ENCODE results near the gene PDS5B. TPM values are rescaled to one million over a fixed set of nuclear protein-coding genes. Genes with fewer than 3 reads are reported as not detected.

Gene PDS5B
- total and polyA plus RNA-seq, 2 of the 8 experiments (the other 6 are each of a cell fraction or from before 2014, with no cell fraction given) = 5.5 to 54.6 TPM

- no peak overlapping the region for H3K23ac ChIP-seq (ENCODE audit: insufficient read length)
- no peak overlapping the region for H3K18ac ChIP-seq (ENCODE audit: extremely low read depth, low read length)
- no peaks in the 10 kb centered on the region for H3K79me2 ChIP-seq (ENCODE audit: control insufficient read depth in 1 of 2, insufficient read depth in 2 of 2, low read length in 2 of 2)
- no peak overlapping the region for H2AFZ ChIP-seq (ENCODE audit: low read length)
- H3K4me1 ChIP-seq (replicated peaks in 1 of 4; ENCODE audit: control insufficient read depth in 3 of 4, insufficient read depth in 4 of 4, low read length in 3 of 4) = peaks cover 0 to 5% (median 2%) of the 10 kb centered on the region in 4 experiments; a peak in 2 of 7 replicates
- no peak overlapping the region for H3K4ac ChIP-seq (replicated peaks; ENCODE audit: insufficient read length, low read depth, low read length)
- no peak overlapping the region for H3K4me2 ChIP-seq (ENCODE audit: insufficient read depth in 1 of 2, low read depth in 2 of 2, low read length in 2 of 2)
- H4K5ac ChIP-seq (ENCODE audit: insufficient read length, low read depth, low read length) = no peak overlapping the region
- H3K4me3 ChIP-seq (ENCODE audit: extremely low read depth in 1 of 4, insufficient read depth in 2 of 4, low read depth in 3 of 4, low read length in 4 of 4) = no peak overlapping the region
- H4K91ac ChIP-seq (replicated peaks; ENCODE audit: insufficient read length, low read length) = no peak overlapping the region
- no peaks in the 10 kb centered on the region for H3K79me1 ChIP-seq (ENCODE audit: low read depth, low read length)
- FAIRE-seq (no peak), DNase-seq (ENCODE audit: low read depth in 1 of 2, low spot score in 2 of 2) (no peak)
- ChIA-PET POLR2A (ENCODE audit: partially characterized antibody) (no interaction called here), CTCF (ENCODE audit: partially characterized antibody) (no interaction called here)
- H2BK15ac ChIP-seq (ENCODE audit: low read length) = no peak overlapping the region
- H3K27ac ChIP-seq (ENCODE audit: low read depth, low read length) = no peak overlapping the region
- H3K23me2 ChIP-seq (ENCODE audit: low read depth, low read length) = peaks cover 2% of the 10 kb centered on the region; the same call in 1 of the 2 replicates
- H3K56ac ChIP-seq (replicated peaks; ENCODE audit: insufficient read length, low read depth, low read length) = no peak overlapping the region
- no peak overlapping the region for H4K8ac ChIP-seq (ENCODE audit: extremely low read depth, insufficient read depth, low read length)
- H3K9ac ChIP-seq (replicated peaks in 1 of 4; ENCODE audit: extremely low read depth in 1 of 4, low read depth in 3 of 4, low read length in 3 of 4) = no peak overlapping the region
- peaks cover 0 to 2% of the 10 kb centered on the region in 2 experiments for H4K20me1 ChIP-seq (replicated peaks in 1 of 2; ENCODE audit: control insufficient read depth in 1 of 2, insufficient read depth in 2 of 2, low read length in 2 of 2)
- H2BK120ac ChIP-seq (replicated peaks; ENCODE audit: low read depth, low read length) = no peak overlapping the region
- H2BK12ac ChIP-seq (ENCODE audit: low read depth, low read length) = no peak overlapping the region
- H2BK5ac ChIP-seq (ENCODE audit: low read depth, low read length) = no peak overlapping the region
- H3K27me3 ChIP-seq (replicated peaks in 1 of 4; ENCODE audit: control insufficient read depth in 3 of 4, extremely low read depth in 1 of 4, insufficient read depth in 3 of 4, low read length in 3 of 4) = no peaks in the 10 kb centered on the region
- H2AK5ac ChIP-seq (ENCODE audit: low read depth, low read length) = no peak overlapping the region
- 83% methylated on average over 4 of the region's 4 CpGs; no CpG with 5 or more reads in 1 of the 2 experiments for WGBS, 2 experiments (ENCODE audit: extremely low coverage in 1 of 2, insufficient coverage in 1 of 2, insufficient read length in 1 of 2, insufficient replicate concordance in 2 of 2, low coverage in 1 of 2, low lambda C conversion rate in 2 of 2, missing lambda C conversion rate in 1 of 2)
- no peak for TF ChIP-seq KDM5A (IDR thresholded peaks at IDR 0.05; ENCODE audit: low read length)
- TF ChIP-seq CEBPB (IDR thresholded peaks at IDR 0.05; ENCODE audit: low read depth, low read length) = no peak
- H3K36me3 ChIP-seq (ENCODE audit: control insufficient read depth in 2 of 4, insufficient read depth in 4 of 4, low read length in 3 of 4) = no peaks in the 10 kb centered on the region
- H2BK20ac ChIP-seq (ENCODE audit: low read length) = no peak overlapping the region
- H3K14ac ChIP-seq (ENCODE audit: insufficient read length) = no peak overlapping the region
- H3K9me3 ChIP-seq (ENCODE audit: insufficient read depth in 2 of 2, low read depth in 1 of 2, low read length in 1 of 2) = no peaks in the 10 kb centered on the region
These were observed 236.5 kb downstream of the PDS5B start for GRCh38 chr13:32822771-32823170.

Data from H1 (cell line).